Fibroblast of peridontal ligament (primary cell): ENCODE results near the gene ANXA2.
A peak's percentile ranks its signal among the peaks of the same experiment; 100 is the strongest.
"Not testable (repeated sequence)": the region's sequence is repeated elsewhere in the genome, so short reads cannot be mapped to it uniquely, and the experiment has no call there.

Experiments used
- DNase-seq: peaks from one replicate; pipeline ENCODE4 v3.0.0-alpha.2; 2010; ENCODE audit errors: extremely low read depth

ANXA2 gene

GRCh38 chr15:60344461-60344860, 53.3 kb downstream of the ANXA2 start:
- DNase-seq = no peak

- no peak for DNase-seq
These were observed 54.4 kb downstream of the ANXA2 start for GRCh38 chr15:60343221-60343970.

- no peak for DNase-seq
These were observed 57.4 kb downstream of the ANXA2 start for GRCh38 chr15:60340207-60340921.

GRCh38 chr15:60339236-60339635, 58.5 kb downstream of the ANXA2 start:
- no peak for DNase-seq

GRCh38 chr15:60338810-60339209, 59.0 kb downstream of the ANXA2 start:
- DNase-seq = no peak

DNA sequence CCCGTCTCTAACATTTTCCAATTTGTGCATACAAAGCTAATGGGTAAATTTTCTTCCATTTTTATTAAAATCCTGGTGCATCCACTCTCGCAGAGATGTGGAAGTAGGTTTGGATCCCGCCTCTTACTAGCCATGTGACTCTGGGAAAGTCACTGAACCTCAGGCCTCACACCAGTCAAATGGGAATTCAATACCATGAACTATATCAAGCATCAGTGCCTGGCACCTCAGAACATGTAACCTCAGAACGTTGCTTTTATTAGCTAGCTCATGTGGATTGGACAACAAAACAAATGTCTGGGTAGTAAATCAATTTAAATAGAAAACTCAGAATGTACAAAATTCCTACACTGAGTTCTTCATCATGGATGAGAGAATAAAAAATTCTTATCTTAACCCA, 60.7 kb downstream of the ANXA2 start:
- DNase-seq = no peak

DNA sequence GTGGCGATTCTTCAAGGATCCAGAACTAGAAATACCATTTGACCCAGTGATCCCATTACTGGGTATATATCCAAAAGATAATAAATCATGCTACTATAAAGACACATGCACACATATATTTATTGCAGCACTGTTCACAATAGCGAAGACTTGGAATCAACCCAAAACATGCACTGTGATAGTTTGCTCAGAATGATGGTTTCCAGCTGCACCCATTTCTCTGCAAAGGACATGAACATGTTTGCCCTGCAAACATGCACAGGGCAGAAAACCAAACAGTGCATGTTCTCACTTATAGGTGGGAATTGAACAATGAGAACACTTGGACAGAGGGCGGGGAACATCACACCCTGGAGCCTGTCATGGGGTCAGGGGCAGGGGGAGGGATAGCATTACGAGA, 62.5 kb downstream of the ANXA2 start:
- not testable (repeated sequence) for DNase-seq

DNA sequence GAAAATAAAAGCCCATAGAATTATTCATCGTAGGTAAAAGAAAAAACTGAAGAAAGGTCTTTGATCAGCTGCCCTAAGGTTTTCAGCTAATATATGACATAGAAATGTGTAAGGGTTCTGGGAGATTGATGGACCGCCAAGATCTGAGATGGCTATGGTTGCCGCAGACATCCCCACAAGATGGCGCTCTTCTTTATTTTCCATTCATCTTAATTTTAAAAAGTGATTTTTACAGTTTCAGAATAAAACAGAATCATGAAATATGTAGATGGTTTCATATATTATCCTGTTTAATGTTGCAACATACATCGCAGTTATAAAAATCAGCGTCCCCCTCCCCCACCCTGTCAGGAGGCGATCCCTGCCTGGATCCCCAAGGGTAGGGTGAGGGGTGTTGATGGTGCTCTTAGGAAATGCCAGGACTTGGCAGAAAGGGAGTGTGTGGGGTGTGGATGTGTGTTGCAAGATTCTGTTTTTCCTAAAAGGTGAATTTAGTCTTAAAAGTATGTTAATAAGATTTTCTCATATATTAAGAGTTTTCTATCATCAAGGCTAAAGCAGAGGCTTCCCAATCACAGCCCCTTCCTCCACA, 68.8 kb downstream of the ANXA2 start:
- DNase-seq = peak; percentile 63

GRCh38 chr15:60326824-60327654, 70.7 kb downstream of the ANXA2 start:
- peak; percentile 79 for DNase-seq

GRCh38 chr15:60326343-60326742, 71.4 kb downstream of the ANXA2 start:
- no peak for DNase-seq

- no peak for DNase-seq
These were observed 71.9 kb downstream of the ANXA2 start for GRCh38 chr15:60325905-60326304.

DNA sequence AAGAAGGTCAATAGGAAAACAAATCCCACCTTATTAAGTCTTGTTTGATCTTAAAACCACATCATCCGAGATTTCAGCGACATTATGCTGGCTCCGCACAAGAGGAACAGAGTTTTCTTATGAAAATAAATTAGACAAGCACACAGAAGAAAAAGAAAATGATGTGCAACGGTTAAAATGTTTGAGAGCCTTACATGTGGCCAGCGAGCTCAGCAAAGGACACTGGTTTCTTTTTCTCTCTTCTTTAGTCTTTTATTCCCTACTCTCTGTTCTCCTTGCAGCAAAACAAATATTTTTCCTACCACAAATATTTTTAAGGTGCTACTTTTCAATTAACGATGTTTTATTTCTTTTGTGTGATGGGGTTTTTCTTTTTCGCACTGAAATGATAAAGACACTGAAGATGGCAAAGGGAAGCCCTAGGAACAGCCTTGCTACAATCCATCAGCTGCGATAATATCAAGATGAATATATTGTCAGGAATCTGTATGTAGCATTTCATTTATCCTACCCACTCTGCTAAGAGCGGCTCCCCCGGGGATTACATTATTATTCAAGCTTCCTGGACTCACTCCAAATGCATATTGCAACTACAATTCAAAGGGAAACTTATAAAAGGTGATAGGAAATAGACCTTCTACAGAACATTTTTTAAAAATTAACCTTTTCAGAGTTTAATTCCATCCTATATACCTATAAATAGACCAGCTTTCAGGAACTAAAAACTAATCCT, 72.9 kb downstream of the ANXA2 start:
- DNase-seq = no peak

- DNase-seq = no peak
These were observed 74.5 kb downstream of the ANXA2 start for GRCh38 chr15:60323322-60323721.

DNA sequence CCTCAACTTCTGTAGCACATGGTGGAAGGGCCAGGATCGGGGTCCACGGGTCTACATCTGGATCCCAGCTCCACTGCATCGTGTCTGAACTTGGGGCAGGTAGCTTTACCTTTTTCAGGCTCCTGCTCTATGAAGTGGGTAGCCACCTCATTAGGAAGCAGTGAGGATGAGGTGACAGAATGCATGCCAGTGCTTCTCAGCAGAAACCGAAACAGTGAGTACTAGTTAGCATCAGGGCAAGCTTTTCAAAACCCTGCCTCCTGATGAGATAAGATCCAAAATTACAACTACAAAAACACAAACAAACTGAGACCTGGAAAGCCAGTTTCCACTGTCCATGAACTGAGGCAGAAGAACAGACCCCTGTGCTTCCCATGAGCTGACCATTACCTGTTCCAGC, 77.4 kb downstream of the ANXA2 start:
- no peak for DNase-seq

- no peak for DNase-seq
These were observed 79.4 kb downstream of the ANXA2 start for GRCh38 chr15:60318216-60318867.

DNA sequence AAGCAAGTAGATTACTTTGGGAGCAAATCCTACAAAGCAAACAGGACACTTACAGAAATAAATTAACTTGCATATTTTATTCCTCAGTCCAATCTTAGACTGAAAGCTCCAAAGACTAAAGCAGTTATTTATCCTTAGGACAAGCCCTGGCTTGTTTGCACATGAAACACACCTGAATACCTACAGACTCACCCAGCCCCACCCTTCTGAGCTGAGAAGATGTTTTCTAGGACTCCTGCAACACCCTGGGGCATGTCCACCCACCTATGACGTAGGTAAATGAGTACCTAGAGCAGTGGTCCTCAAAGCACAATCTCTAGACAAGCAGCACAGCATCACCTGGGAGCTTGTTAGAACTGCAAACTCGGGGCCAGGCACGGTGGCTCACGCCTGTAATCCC, 80.8 kb downstream of the ANXA2 start:
- DNase-seq = no peak

DNA sequence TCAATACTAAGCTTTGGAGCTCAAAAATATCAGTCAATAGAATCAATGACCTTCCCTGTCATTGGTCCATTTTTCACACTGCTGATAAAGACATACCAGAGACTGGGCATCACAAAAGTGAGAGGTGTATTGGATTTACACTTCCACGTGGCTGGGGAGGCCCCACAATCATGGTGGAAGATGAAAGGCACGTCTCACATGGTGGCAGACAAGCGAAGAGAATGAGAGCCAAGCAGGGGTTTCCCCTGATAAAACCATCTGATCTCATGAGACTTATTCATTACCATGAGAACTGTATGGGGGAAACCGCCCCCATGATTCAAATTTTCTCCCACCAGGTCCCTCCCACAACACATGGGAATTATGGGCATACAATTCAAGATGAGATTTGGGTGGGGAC, 81.9 kb downstream of the ANXA2 start:
- DNase-seq = no peak

- DNase-seq = no peak
These were observed 83.9 kb downstream of the ANXA2 start for GRCh38 chr15:60313906-60314305.

- DNase-seq = no peak
These were observed 90.8 kb downstream of the ANXA2 start for GRCh38 chr15:60307034-60307433.

DNA sequence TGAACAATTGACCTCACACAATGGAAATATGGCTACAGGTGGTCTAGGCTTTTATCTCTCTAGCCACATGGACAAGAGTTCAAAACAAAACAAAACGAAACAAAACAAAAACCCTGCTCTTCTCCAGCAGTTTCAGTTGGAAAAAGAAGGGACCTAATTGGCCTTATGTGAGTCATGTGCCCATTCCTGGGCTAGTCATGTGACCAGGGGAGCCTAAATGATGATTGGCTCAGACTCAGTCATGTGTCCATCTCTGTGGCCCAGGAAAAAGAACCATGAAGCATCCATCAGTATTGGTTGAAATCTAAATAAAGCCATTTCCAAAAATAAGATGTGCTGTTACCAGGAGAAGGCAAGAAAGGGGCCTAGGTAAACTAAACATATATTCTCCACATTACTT, 96.8 kb downstream of the ANXA2 start:
- DNase-seq = no peak

DNA sequence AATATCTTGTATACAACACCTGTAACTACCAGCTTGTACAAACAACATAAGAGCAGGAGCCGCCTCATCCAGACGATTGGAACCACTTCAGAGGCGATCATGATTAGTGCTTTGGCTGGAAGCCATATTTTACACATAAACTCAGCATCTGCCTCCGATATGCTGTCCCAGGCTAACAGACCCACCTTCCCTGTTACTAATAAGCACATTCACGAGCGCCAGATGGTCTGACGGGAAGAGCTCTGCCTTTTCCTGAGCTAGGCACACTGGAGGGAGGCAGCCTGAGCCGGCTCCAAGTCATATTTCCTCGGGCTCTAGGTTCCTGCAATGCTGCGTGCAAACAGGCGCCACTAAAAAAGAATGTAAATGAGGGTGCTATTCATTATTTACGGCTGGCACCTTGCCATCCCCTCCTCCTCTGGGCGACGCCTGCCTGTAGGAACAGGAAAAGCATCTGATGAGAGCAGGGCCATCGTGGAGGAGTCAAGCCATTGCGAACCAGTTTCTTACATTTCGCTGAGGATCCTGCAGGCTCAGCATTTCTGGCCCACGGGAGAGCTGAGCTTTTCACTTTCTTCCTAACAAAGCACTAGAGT, 98.2 kb downstream of the ANXA2 start:
- no peak for DNase-seq
